ENCODE results near the gene LCOR. TPM values are rescaled to one million over a fixed set of nuclear protein-coding genes. Genes with fewer than 3 reads are reported as not detected.

Gene LCOR
- total and polyA plus RNA-seq, 2 donors (not counting 1 experiment from before 2014, with no cell fraction given) = 15.0 to 15.7 TPM

- no peaks in the 10 kb centered on the region for H3K36me3 ChIP-seq (ENCODE audit: control insufficient read depth, insufficient read depth, low read length)
- no peak overlapping the region for H3K4me2 ChIP-seq (ENCODE audit: extremely low read depth, insufficient read depth, low read length)
- H3K79me2 ChIP-seq (ENCODE audit: control insufficient read depth, insufficient read depth, low read length) = peaks cover 23% of the 10 kb centered on the region
Measured at GRCh38 chr10:96924861-96925260, 92.8 kb downstream of the LCOR start.

GRCh38 chr10:96930469-96930868 is 98.4 kb downstream of the LCOR start:
- H2AFZ ChIP-seq (ENCODE audit: low read length) = no peak overlapping the region
- no peak overlapping the region for H3K27ac ChIP-seq (ENCODE audit: insufficient read depth, low read length)
- H3K4me1 ChIP-seq (ENCODE audit: control insufficient read depth, extremely low read depth, insufficient read depth, low read length) = no peaks in the 10 kb centered on the region
- no peak for TF ChIP-seq CTCF (conservative IDR thresholded peaks at IDR 0.05 in 1 of 2, IDR thresholded peaks at IDR 0.05 in 1 of 2; ENCODE audit: low read depth in 1 of 2, low read length in 2 of 2)
- TF ChIP-seq EZH2 (IDR thresholded peaks at IDR 0.05; ENCODE audit: low read length, missing control alignments) = no peak
- H3K4me2 ChIP-seq (ENCODE audit: extremely low read depth, insufficient read depth, low read length) = no peak overlapping the region
- H3K9ac ChIP-seq (ENCODE audit: insufficient read depth, low read length) = no peak overlapping the region
- H4K20me1 ChIP-seq (ENCODE audit: control insufficient read depth, extremely low read depth, insufficient read depth, low read length) = no peaks in the 10 kb centered on the region
- no peaks in the 10 kb centered on the region for H3K36me3 ChIP-seq (ENCODE audit: control insufficient read depth, insufficient read depth, low read length)
- H3K9me3 ChIP-seq (ENCODE audit: control insufficient read depth, insufficient read depth, low read depth, low read length) = no peaks in the 10 kb centered on the region
- peaks cover 10% of the 10 kb centered on the region for H3K79me2 ChIP-seq (ENCODE audit: control insufficient read depth, insufficient read depth, low read length)
- no peak overlapping the region for H3K4me3 ChIP-seq (replicated peaks in 1 of 4; ENCODE audit: control extremely low read depth in 1 of 4, insufficient read depth in 1 of 4, low read depth in 3 of 4, low read length in 4 of 4)
- no peak for DNase-seq (ENCODE audit: low read depth in 2 of 2)
- H3K27me3 ChIP-seq (ENCODE audit: control insufficient read depth, insufficient read depth, low read length) = no peaks in the 10 kb centered on the region

More at GRCh38 chr10:96924861-96925260, 92.8 kb downstream of the LCOR start:
- H4K20me1 ChIP-seq (ENCODE audit: control insufficient read depth, extremely low read depth, insufficient read depth, low read length) = no peaks in the 10 kb centered on the region
- no peaks in the 10 kb centered on the region for H3K9me3 ChIP-seq (ENCODE audit: control insufficient read depth, insufficient read depth, low read depth, low read length)
- no peak overlapping the region for H3K27ac ChIP-seq (ENCODE audit: insufficient read depth, low read length)
- no peaks in the 10 kb centered on the region for H3K4me1 ChIP-seq (ENCODE audit: control insufficient read depth, extremely low read depth, insufficient read depth, low read length)
- no peak for DNase-seq (ENCODE audit: low read depth in 2 of 2)
- no peak overlapping the region for H3K9ac ChIP-seq (ENCODE audit: insufficient read depth, low read length)
- no peak overlapping the region for H2AFZ ChIP-seq (ENCODE audit: low read length)
- H3K4me3 ChIP-seq (replicated peaks in 1 of 4; ENCODE audit: control extremely low read depth in 1 of 4, insufficient read depth in 1 of 4, low read depth in 3 of 4, low read length in 4 of 4) = no peak overlapping the region
- TF ChIP-seq CTCF (conservative IDR thresholded peaks at IDR 0.05 in 1 of 2, IDR thresholded peaks at IDR 0.05 in 1 of 2; ENCODE audit: low read depth in 1 of 2, low read length in 2 of 2) (no peak), EZH2 (IDR thresholded peaks at IDR 0.05; ENCODE audit: low read length, missing control alignments) (no peak)
- no peaks in the 10 kb centered on the region for H3K27me3 ChIP-seq (ENCODE audit: control insufficient read depth, insufficient read depth, low read length)

GRCh38 chr10:96935148-96935547 is 103.0 kb downstream of the LCOR start:
- Histone ChIP-seq H2AFZ (ENCODE audit: low read length) (no peak overlapping the region), H3K4me2 (ENCODE audit: extremely low read depth, insufficient read depth, low read length) (no peak overlapping the region), H3K9ac (ENCODE audit: insufficient read depth, low read length) (no peak overlapping the region), H3K27me3 (ENCODE audit: control insufficient read depth, insufficient read depth, low read length) (no peaks in the 10 kb centered on the region), H3K27ac (ENCODE audit: insufficient read depth, low read length) (no peak overlapping the region), H3K79me2 (ENCODE audit: control insufficient read depth, insufficient read depth, low read length) (peaks cover 1% of the 10 kb centered on the region), H3K36me3 (ENCODE audit: control insufficient read depth, insufficient read depth, low read length) (no peaks in the 10 kb centered on the region), H3K9me3 (ENCODE audit: control insufficient read depth, insufficient read depth, low read depth, low read length) (no peaks in the 10 kb centered on the region), H3K4me3 (replicated peaks in 1 of 4; ENCODE audit: control extremely low read depth in 1 of 4, insufficient read depth in 1 of 4, low read depth in 3 of 4, low read length in 4 of 4) (no peak overlapping the region), H4K20me1 (ENCODE audit: control insufficient read depth, extremely low read depth, insufficient read depth, low read length) (no peaks in the 10 kb centered on the region), H3K4me1 (ENCODE audit: control insufficient read depth, extremely low read depth, insufficient read depth, low read length) (no peaks in the 10 kb centered on the region)
- no peak for DNase-seq (ENCODE audit: low read depth in 2 of 2)
- TF ChIP-seq CTCF (conservative IDR thresholded peaks at IDR 0.05 in 1 of 2, IDR thresholded peaks at IDR 0.05 in 1 of 2; ENCODE audit: low read depth in 1 of 2, low read length in 2 of 2) = no peak
- no peak for TF ChIP-seq EZH2 (IDR thresholded peaks at IDR 0.05; ENCODE audit: low read length, missing control alignments)

Measured in fibroblast of lung (primary cell).